GM19099 (cell line): ENCODE data around the gene PNLIPRP3.

ENCODE experiments used
- POLR2A ChIP-seq: IDR thresholded peaks from 3 replicates; pipeline ENCODE4 v1.6.1; 2011; ENCODE audit warnings: low read depth; ENCODE audit not compliant: insufficient read length; ENCODE audit errors: extremely low read depth

PNLIPRP3 gene

DNA sequence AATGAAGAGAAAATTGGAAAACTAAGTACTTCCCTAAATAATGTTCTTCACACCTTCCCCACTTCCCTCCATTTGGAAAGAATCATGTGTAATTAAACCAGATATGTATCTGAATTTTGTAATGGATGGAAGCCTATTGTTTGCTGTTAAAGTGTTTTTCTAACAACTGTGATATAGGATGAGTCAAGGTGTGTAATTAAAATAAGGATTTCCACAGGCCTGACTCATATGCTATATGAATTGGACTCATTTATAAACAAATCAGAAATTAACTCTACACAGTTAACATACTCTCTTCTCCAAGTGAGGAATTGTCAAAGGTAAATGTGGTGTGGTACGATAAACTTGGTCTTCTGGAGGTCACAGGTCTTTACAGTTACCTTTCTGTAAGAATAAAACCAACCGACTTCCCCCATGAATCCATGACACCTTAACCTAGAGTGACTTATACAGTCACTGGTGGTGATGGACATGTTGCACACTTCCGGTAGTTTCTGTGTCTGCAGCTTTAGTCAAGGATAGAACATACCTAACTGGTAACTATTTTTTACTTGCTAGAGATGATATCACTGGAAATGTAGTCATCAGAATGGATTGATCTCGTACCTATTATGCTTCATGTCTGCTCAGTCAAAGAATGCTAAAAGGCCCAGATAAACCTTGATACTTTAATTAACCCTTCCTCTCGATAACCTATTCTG lies 12.8 kb downstream of the PNLIPRP3 start:
- no peak for TF ChIP-seq POLR2A

DNA sequence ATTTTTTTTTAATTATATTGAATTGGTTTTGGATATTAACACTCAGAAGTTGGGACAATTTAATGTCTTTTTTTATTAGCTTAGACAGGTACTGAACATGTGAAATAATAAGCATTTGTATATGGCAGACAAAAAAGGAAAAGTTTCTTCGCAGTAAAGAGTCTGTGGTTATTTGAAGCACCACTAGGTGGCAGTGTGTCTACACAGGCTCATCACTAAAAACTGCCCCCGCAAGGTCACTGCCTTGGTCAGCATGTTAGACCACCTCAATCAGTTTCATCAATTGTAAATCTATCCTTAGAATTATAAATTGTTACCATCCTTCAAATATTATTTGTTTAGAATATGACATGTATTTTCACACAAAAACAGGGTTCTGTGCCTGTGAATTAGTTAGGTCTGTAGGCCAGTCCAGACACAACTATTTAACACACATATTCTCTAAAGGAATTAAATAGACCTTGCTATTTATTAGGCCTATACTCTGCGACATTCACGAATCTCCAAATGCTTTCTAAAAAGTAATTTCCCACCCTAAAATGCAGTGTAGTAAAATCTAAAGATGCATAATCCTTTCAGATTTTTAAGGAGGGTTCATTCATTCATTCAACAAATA lies 17.0 kb downstream of the PNLIPRP3 start:
- no peak for TF ChIP-seq POLR2A

DNA sequence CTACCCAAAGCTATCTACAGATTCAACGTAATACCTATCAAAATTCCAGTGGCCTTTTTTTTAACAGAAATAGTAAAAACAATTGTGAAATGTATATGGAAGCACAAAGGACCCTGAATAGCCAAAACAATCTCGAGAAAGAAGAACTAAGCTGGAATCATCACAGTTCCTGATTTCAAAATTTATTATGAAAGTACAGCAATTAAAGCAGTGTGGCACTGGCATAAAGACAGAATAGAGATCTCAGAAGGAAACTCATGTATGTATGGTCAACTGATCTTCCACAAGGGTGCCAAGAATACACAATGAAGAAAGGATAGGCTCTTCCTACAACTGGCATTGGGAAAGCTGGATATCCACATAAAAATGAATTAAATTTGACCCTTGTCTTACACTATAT lies 23.2 kb downstream of the PNLIPRP3 start:
- TF ChIP-seq POLR2A: no peak

DNA sequence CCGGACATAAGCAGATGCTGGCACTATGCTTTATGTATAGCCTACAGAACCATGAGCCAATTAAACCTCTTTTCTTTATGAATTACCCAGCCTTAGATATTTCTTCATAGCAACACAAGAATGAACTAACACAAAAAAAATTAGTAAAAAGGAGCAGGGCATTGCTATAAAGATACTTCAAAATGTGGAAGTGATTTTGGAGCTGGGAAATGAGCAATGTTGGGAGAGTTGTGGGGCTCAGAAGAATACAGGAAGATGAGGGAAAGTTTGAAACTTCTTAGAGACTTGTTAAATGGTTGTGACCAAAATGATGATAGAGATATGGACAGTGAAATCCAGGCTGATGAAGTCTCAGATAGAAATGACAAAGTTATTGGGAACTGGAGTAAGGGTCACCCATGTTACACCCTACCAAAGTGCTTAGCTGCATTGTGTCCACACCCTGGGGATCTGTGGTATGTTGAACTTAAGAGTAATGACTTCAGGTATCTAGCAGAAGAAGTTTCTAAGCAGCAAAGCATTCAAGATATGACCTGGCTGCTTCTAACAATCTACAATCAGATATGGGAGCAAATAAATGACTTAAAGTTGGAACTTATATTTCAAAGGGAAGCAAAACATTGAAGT lies 24.2 kb downstream of the PNLIPRP3 start:
- no peak for TF ChIP-seq POLR2A

DNA sequence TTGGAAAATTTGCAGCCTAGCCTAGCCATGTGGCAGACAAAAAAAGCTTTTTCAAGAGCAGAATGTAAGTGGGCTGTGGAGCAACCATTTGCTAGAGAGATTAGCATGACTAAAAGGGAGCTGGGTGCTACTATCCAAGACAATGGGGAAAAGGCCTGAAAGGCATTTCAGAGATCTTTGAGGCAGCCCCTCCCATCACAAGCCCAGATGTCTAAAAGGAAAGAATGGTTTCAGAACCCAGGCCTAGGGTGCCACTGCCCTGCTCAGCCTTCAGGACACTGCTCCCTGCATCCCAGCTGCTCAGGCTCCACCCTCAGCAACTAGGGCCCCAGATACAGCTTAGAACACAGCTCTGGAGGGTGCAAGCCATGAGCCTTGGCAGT lies 24.7 kb downstream of the PNLIPRP3 start:
- TF ChIP-seq POLR2A: no peak

DNA sequence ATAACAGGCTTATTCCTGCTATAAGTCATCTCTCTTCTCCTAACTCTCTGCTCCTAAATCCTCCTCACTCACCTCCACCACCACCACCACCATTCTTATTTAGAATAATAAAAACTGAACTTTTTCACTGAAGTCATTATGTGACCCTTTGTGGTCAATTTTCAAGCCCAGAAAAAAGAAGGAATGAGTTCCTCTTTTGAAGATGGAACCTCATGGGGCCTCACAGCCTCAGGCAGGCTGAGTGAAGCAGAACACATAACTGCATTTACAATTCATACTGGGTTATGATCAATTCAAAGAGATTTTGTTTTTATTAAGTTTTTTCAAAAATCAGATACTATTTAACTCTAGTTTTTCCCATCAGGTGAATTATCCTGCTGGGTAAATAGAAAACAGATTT lies 29.8 kb downstream of the PNLIPRP3 start:
- TF ChIP-seq POLR2A: no peak

DNA sequence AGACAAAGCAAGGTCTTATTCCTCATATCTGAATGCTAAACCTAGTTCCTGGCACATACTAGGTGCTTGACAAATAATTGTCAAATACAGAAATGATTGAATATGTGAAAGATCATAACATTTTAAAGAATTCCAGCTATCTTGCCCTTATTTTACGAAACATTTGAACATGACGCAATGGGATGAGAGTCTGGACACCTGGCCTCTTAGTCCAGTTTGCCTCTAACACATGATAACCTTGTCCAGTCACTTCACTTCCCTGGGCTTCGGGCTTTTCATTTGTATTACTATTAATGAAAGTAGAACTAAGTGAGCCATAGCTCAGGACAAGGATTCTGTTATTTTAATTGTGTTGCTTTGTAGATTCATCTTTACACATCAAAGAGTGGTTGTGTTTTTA lies 32.6 kb downstream of the PNLIPRP3 start:
- TF ChIP-seq POLR2A: no peak

DNA sequence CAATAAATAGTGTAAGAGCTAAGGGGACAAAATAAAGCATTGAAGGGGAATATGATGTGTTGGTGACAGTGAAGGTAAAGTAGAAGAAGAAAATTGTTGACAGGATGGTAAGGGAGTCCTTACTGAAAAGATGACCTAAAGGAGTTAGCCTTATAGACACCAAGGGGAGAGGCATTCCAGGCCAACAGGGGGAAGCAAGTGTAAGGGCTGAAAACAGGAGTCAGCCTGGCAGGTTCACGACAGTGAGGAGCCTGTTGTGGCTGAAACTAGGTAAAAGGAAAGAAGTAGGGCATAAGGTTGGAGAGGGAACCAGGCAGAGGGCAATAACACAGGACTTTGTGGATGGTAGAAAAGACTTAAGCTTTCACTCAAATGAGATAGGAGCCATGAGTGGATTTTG lies 34.0 kb downstream of the PNLIPRP3 start:
- TF ChIP-seq POLR2A: no peak

DNA sequence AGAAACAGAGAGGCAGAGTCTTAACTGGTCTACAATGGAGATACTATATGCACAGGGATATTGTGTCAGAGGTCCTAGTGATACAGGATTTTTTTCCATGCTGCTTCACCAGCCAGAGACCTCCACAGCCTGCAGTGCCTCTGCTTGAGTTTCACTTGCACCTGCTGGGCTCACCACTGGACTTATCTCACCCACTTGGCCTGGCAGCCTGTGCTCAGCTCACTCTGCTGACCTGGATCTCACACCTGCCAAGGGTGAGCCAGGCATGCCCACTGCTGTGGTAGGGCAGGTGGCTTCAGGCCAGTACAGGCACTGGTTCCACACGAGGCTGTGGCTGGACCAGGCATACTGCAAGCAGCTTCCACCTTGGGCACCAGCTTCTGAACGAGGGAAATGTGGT lies 36.6 kb downstream of the PNLIPRP3 start:
- TF ChIP-seq POLR2A: no peak

DNA sequence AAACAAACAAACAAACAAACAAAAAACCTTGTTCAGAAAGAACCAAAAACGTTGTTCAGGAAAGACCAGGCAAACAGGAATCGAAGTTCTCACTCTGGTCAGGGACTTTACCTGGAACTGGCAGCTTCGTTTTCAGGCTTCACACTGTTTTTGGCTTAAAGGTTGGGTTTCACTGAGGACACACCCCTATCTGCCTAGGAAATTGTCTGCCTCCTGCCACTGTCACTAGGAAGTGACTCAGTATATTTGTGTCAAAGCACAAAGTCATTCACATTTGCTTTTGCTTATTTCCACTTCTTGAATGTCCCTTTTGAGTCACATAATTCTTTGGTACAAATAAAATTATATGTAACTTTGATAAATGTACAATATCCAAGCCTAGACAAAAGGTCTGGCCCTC lies 37.9 kb downstream of the PNLIPRP3 start:
- TF ChIP-seq POLR2A: no peak

DNA sequence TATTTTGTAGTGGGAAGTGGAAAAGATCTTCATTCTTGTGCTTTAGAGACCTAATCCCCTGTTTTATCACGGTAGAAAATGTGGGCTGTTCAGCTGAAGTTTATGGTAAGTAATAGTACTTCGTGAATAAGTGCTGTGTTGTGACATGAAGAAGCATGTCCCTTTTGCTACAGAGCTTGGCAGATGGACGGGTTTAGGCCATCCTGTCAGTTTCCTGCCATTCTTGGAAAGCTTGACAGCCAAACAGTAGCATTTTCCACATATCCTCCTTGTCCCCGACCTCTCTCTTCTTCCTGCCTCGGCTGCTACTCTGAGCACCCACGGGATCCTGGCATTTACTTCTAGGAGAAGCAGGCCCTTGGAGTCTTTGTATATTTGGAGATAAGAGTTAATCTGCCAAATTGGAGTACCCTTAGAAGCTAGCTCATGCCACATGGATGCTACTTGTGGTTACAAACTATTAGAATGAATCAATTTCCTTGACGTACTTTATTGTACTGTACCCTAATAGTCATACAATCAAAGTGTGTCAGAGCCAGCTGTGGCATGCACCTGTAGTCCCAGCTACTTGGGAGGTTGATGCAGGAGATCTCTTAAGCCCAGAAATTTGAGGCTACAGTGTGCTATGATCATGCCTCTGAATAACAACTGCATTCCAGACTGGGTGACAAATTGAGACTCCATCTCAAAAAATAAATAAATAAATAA lies 39.2 kb downstream of the PNLIPRP3 start:
- no peak for TF ChIP-seq POLR2A

DNA sequence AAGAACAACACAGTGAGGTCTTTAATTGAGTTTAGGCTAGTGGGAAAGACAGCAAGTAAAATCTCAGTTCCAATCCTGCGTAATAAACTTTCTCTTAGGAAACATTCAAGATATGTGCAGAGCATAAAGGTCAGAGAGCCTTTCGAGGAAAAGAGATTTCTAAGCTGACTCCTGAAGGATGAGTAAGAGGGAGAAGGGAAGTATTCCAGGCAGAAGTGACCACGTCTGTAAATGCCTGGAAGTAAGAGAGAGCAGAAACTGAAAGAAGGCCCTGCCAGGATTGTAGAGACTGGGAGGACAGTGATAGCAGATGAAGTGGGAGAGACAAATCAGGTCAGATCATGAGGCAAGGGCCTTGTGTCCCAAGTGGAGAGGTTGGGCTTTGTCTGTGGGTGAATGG lies 41.8 kb downstream of the PNLIPRP3 start:
- no peak for TF ChIP-seq POLR2A

DNA sequence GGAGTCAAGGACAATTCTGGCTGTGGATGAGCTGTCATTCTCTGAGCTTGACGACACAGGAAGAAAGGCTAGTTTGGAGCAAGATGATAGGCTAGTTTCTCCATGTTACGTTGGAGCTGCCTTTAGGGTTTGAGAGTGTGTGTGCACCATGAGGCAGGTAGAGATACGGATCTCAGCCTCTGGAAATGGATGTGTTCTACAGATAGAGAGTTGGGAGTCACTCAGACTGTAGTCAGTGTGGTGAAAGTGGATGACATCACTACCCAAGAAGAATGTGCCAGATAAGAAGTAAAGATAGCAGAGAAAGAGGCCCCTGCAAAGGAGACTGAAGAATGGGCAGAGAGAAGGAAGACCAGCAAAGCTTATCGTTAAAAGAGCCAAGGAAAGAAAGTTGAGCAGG lies 42.4 kb downstream of the PNLIPRP3 start:
- no peak for TF ChIP-seq POLR2A

DNA sequence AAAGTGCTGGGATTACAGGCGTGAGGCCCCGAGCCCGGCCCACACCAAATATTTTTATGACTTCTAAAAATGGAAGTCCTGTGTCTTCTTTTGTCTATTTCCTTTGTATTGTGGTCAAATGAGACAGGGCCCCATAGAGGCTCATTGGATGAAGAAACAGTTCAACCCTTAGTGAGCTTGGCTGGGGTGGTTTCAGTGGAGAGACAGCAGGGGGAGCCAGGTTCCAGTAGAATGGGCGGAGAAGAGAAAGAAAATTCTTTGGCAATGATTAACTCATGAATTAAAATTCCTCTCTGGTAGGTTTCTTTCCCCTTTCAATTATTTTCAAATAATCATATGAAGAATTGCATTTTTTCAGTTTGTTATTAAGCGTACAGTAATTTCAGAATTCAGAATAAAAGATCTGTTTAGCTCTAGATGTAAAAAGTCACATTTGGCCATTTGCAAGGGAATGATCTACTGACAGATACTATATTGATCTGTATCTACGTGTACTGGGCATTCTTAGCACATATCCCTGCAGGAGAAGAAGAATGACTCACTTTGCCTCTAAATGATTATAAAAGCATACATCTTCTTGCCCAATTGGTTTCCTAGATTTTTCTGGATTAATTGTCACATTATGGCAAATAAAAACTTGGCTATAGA lies 43.2 kb downstream of the PNLIPRP3 start:
- no peak for TF ChIP-seq POLR2A

DNA sequence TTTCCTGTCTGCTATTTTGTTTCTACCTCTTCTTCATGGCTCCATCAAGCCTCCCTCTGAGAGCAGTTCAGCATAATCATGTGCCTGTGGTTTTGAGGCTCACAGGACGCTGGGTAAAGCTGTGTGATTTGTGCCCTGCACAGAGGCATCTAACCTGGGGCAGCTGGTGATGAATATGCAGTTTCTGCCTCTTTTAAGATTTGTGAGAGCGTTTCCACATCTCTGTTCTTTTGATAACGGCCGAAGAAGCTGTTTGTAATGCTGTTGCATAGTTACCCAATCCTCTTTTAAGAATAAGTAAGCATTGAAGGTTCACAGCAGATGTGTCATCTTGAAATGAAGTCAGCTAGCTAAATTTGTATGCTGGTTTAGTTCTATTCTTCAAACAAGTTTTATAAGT lies 45.2 kb downstream of the PNLIPRP3 start:
- no peak for TF ChIP-seq POLR2A
